ENCODE results near the gene REG1B. TPM values are rescaled to one million over a fixed set of nuclear protein-coding genes. Genes with fewer than 3 reads are reported as not detected.

Gene REG1B
- total and polyA plus RNA-seq, 2 donors (not counting 1 experiment from before 2014, with no cell fraction given), result not detected

DNA sequence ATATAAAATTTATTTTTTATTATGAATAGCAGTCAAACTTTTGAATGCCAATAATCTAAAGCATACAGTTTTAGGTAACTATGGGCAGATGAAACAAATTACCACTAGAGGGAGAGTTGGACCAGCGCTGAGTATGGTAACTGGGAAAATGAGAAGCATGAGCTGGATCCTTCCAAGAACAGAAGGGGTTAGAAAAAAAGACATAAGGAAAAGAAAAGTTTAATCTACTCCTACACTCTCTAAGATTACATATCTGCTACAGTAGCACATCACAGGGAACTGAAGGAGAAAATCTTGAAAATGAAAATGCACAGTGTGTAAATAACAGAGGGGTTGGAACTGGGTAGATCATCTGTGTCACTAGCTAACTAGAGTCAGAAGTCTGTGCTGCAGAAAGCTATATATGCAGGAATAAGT is 46.8 kb downstream of the REG1B start:
- Histone ChIP-seq H3K79me2 (ENCODE audit: control insufficient read depth, insufficient read depth, low read length) (no peaks in the 10 kb centered on the region), H3K4me3 (replicated peaks in 1 of 4; ENCODE audit: control extremely low read depth in 1 of 4, insufficient read depth in 1 of 4, low read depth in 3 of 4, low read length in 4 of 4) (no peak overlapping the region), H3K9me3 (ENCODE audit: control insufficient read depth, insufficient read depth, low read depth, low read length) (no peaks in the 10 kb centered on the region), H3K4me2 (ENCODE audit: extremely low read depth, insufficient read depth, low read length) (no peak overlapping the region), H4K20me1 (ENCODE audit: control insufficient read depth, extremely low read depth, insufficient read depth, low read length) (no peaks in the 10 kb centered on the region), H2AFZ (ENCODE audit: low read length) (no peak overlapping the region), H3K27ac (ENCODE audit: insufficient read depth, low read length) (no peak overlapping the region), H3K27me3 (ENCODE audit: control insufficient read depth, insufficient read depth, low read length) (no peaks in the 10 kb centered on the region), H3K9ac (ENCODE audit: insufficient read depth, low read length) (no peak overlapping the region), H3K4me1 (ENCODE audit: control insufficient read depth, extremely low read depth, insufficient read depth, low read length) (no peaks in the 10 kb centered on the region), H3K36me3 (ENCODE audit: control insufficient read depth, insufficient read depth, low read length) (no peaks in the 10 kb centered on the region)
- DNase-seq (ENCODE audit: low read depth in 2 of 2), result no peak
- TF ChIP-seq, protein P1, sequence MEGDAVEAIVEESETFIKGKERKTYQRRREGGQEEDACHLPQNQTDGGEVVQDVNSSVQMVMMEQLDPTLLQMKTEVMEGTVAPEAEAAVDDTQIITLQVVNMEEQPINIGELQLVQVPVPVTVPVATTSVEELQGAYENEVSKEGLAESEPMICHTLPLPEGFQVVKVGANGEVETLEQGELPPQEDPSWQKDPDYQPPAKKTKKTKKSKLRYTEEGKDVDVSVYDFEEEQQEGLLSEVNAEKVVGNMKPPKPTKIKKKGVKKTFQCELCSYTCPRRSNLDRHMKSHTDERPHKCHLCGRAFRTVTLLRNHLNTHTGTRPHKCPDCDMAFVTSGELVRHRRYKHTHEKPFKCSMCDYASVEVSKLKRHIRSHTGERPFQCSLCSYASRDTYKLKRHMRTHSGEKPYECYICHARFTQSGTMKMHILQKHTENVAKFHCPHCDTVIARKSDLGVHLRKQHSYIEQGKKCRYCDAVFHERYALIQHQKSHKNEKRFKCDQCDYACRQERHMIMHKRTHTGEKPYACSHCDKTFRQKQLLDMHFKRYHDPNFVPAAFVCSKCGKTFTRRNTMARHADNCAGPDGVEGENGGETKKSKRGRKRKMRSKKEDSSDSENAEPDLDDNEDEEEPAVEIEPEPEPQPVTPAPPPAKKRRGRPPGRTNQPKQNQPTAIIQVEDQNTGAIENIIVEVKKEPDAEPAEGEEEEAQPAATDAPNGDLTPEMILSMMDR (conservative IDR thresholded peaks at IDR 0.05 in 1 of 2, IDR thresholded peaks at IDR 0.05 in 1 of 2; ENCODE audit: low read depth in 1 of 2, low read length in 2 of 2), result no peak
- no peak for TF ChIP-seq EZH2 (IDR thresholded peaks at IDR 0.05; ENCODE audit: low read length, missing control alignments)

DNA sequence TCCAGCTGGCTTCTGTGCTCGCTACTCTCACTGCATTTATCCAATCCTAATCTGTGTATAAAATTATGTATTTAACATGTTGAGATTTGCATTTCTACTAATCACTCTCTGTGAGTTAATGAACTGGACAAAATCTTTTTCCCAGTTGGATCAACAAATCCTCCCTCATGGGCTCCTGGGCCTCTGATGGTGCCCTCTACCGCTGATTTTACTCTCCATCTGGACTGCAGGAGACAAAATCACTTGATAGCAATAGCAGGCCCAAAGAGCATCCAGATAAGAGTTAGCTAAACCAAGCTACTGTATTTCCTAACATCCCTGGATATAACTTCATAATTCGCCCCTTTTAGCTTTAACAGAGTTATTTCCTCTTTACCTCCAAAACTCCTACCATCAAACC is 47.8 kb downstream of the REG1B start:
- Histone ChIP-seq H3K4me3 (replicated peaks in 1 of 4; ENCODE audit: control extremely low read depth in 1 of 4, insufficient read depth in 1 of 4, low read depth in 3 of 4, low read length in 4 of 4) (no peak overlapping the region), H3K4me1 (ENCODE audit: control insufficient read depth, extremely low read depth, insufficient read depth, low read length) (no peaks in the 10 kb centered on the region)
- TF ChIP-seq, protein P1 (conservative IDR thresholded peaks at IDR 0.05 in 1 of 2, IDR thresholded peaks at IDR 0.05 in 1 of 2; ENCODE audit: low read depth in 1 of 2, low read length in 2 of 2), result no peak
- TF ChIP-seq EZH2 (IDR thresholded peaks at IDR 0.05; ENCODE audit: low read length, missing control alignments), result no peak

More for the DNA sequence above, 47.8 kb downstream of the REG1B start:
- Histone ChIP-seq H4K20me1 (ENCODE audit: control insufficient read depth, extremely low read depth, insufficient read depth, low read length) (no peaks in the 10 kb centered on the region), H3K36me3 (ENCODE audit: control insufficient read depth, insufficient read depth, low read length) (no peaks in the 10 kb centered on the region), H3K27me3 (ENCODE audit: control insufficient read depth, insufficient read depth, low read length) (no peaks in the 10 kb centered on the region), H3K9me3 (ENCODE audit: control insufficient read depth, insufficient read depth, low read depth, low read length) (no peaks in the 10 kb centered on the region), H3K79me2 (ENCODE audit: control insufficient read depth, insufficient read depth, low read length) (no peaks in the 10 kb centered on the region), H3K9ac (ENCODE audit: insufficient read depth, low read length) (no peak overlapping the region), H3K4me2 (ENCODE audit: extremely low read depth, insufficient read depth, low read length) (no peak overlapping the region), H2AFZ (ENCODE audit: low read length) (no peak overlapping the region), H3K27ac (ENCODE audit: insufficient read depth, low read length) (no peak overlapping the region)
- DNase-seq (ENCODE audit: low read depth in 2 of 2), result no peak

Other genes with a start within 250 kb of the REG1B start
- not detected in 2 replicates for gene REG3G, start 62.3 kb downstream of the REG1B start, total RNA-seq
- not detected in 2 replicates for gene REG3G, start 62.3 kb downstream of the REG1B start, polyA plus RNA-seq
- not detected in 2 replicates for gene REG1A, start 32.5 kb upstream of the REG1B start, total RNA-seq
- not detected in 2 replicates for gene REG1A, start 32.5 kb upstream of the REG1B start, polyA plus RNA-seq
- gene REG3A, start 71.8 kb upstream of the REG1B start, total RNA-seq, result not detected in 2 replicates
- gene REG3A, start 71.8 kb upstream of the REG1B start, polyA plus RNA-seq, result not detected in 2 replicates